PC-9 (cell line): ENCODE data around the gene DBP. TPM values are rescaled to one million over a fixed set of nuclear protein-coding genes. Genes with fewer than 3 reads are reported as not detected.

Experiments
- BruUV-seq: library from RNA; stranded (reverse); fragments of 400-500 nt; replicated peaks from 2 replicates; lab custom pipeline; 2021; lab: Mats Ljungman, UMichigan
- CTCF ChIA-PET: fragments of 300-600 bp; sonication (Branson Sonifier 250); formaldehyde crosslinking; loops from one replicate; lab custom pipeline; 2022; ENCODE audit warnings: antibody characterized with exemption; lab: Charles Lee
- POLR2A ChIA-PET: fragments of 300-600 bp; sonication (Branson Sonifier 250); formaldehyde crosslinking; loops from one replicate; lab custom pipeline; 2022; ENCODE audit warnings: antibody characterized with exemption; ENCODE audit not compliant: unreplicated experiment; lab: Charles Lee
- DNase-seq, 2 experiments: peaks; one replicate each; pipeline versions ENCODE4 v3.0.0 to v3.0.0-alpha.2; 2015 to 2022; ENCODE audit warnings: mixed read lengths in 1 of 2
- H2AFZ ChIP-seq: fragments of 200-600 bp; sonication (generic); 2 replicates; pipeline ENCODE4 v1.8.1; 2017; ENCODE audit warnings: antibody characterized with exemption
- H3F3A ChIP-seq: fragments of 200-600 bp; sonication (generic); 2 replicates; pipeline ENCODE4 v1.8.1; 2017; ENCODE audit warnings: antibody characterized with exemption, mild to moderate bottlenecking, low read depth; ENCODE audit not compliant: insufficient read depth
- H3K27ac ChIP-seq: fragments of 200-600 bp; sonication (generic); 2 replicates; pipeline ENCODE4 v1.6.1; 2016; ENCODE audit warnings: mixed run types
- H3K27me3 ChIP-seq: fragments of 200-600 bp; sonication (generic); 2 replicates; pipeline ENCODE4 v1.6.1; 2016; ENCODE audit warnings: low read depth, mixed run types; ENCODE audit not compliant: insufficient read depth
- H3K36me3 ChIP-seq: fragments of 200-600 bp; sonication (generic); 2 replicates; pipeline ENCODE4 v1.6.1; 2016; ENCODE audit warnings: low read depth, mixed run types
- H3K4me1 ChIP-seq: fragments of 200-600 bp; sonication (generic); replicated peaks from 2 replicates; pipeline ENCODE4 v1.6.1; 2016; ENCODE audit warnings: mixed run types; ENCODE audit not compliant: insufficient read depth
- H3K4me2 ChIP-seq: fragments of 200-600 bp; sonication (generic); 2 replicates; pipeline ENCODE4 v1.6.1; 2017; ENCODE audit warnings: mixed run types
- H3K4me3 ChIP-seq: fragments of 200-600 bp; sonication (generic); 2 replicates; pipeline ENCODE4 v1.6.1; 2016; ENCODE audit warnings: mixed run types
- H3K79me2 ChIP-seq: fragments of 200-600 bp; sonication (generic); 2 replicates; pipeline ENCODE4 v1.6.1; 2017; ENCODE audit warnings: low read depth, mixed run types
- H3K9me2 ChIP-seq: fragments of 200-600 bp; sonication (generic); 2 replicates; pipeline ENCODE4 v1.8.1; 2017; ENCODE audit warnings: mild to moderate bottlenecking; ENCODE audit not compliant: insufficient read depth
- H3K9me3 ChIP-seq: fragments of 200-600 bp; sonication (generic); 2 replicates; pipeline ENCODE4 v1.8.1; 2016; ENCODE audit warnings: low read depth; ENCODE audit not compliant: insufficient read depth
- H4K20me1 ChIP-seq: fragments of 200-600 bp; sonication (generic); 2 replicates; pipeline ENCODE4 v1.8.1; 2017; ENCODE audit not compliant: insufficient read depth
- CTCF ChIP-seq: fragments of 200-600 bp; sonication (generic); conservative IDR thresholded peaks from 2 replicates; pipeline ENCODE4 v1.6.1; 2017; ENCODE audit warnings: mixed run types, antibody characterized with exemption, mild to moderate bottlenecking, moderate library complexity
- EZH2 ChIP-seq: fragments of 200-600 bp; sonication (generic); IDR thresholded peaks from 2 replicates; pipeline ENCODE4 v1.8.0; 2017; ENCODE audit warnings: antibody characterized with exemption, low read depth
- intact Hi-C: fragments of 100-400 bp; cut with micrococcal nuclease; formaldehyde crosslinking; loops from one replicate; pipeline ENCODE4 v1.10.0; 2022; ENCODE audit not compliant: unreplicated experiment
- total RNA-seq: library from RNA; stranded (reverse); gene quantifications from 2 replicates; pipeline ENCODE4 v1.2.3, GENCODE V29; 2021

DBP gene
- total RNA-seq, 1 experiment from 2014 or later, result 48.2 TPM

- intact Hi-C loops, result no loop called here
- no peak overlapping the region for H3K4me2 ChIP-seq
- H3K9me3 ChIP-seq, result no peaks in the 10 kb centered on the region
- H4K20me1 ChIP-seq, result no peaks in the 10 kb centered on the region
- no peaks in the 10 kb centered on the region for H3K27me3 ChIP-seq
- ChIA-PET CTCF (no interaction called here), POLR2A (no interaction called here)
- H3K79me2 ChIP-seq, result no peaks in the 10 kb centered on the region
- no peak overlapping the region for H3K4me3 ChIP-seq
- 0 out of 2 replicates have a peak, but pooled peaks cover 13% of the 10 kb centered on the region for H3F3A ChIP-seq
- TF ChIP-seq CTCF, result no peak
- TF ChIP-seq EZH2, result no peak
- no peak overlapping the region for H2AFZ ChIP-seq
- DNase-seq, result no peak
- no peaks in the 10 kb centered on the region for H3K36me3 ChIP-seq
- H3K27ac ChIP-seq, result no peak overlapping the region
- 0 out of 2 replicates have a peak, but pooled peaks cover 5% of the 10 kb centered on the region for H3K4me1 ChIP-seq
- no TSS peak for BruUV-seq
- no peaks in the 10 kb centered on the region for H3K9me2 ChIP-seq
Observed at GRCh38 chr19:48603001-48603400, 34.2 kb downstream of the DBP start.

- H3K27ac ChIP-seq, result no peak overlapping the region
Observed at GRCh38 chr19:48600679-48601417, 36.3 kb downstream of the DBP start.

More at GRCh38 chr19:48600679-48601417, 36.3 kb downstream of the DBP start:
- H3K79me2 ChIP-seq, result no peaks in the 10 kb centered on the region
- H3K36me3 ChIP-seq, result no peaks in the 10 kb centered on the region
- no peaks in the 10 kb centered on the region for H3K27me3 ChIP-seq
- intact Hi-C loops, result no loop called here
- CTCF ChIA-PET, result interaction anchor here (0.5 to 0.6 kb wide), 2 partner anchors 8 to 244 kb away, joined by 9 to 13 read pairs; no protein-coding TSS in a partner anchor
- H3K4me1 ChIP-seq, result 0 out of 2 replicates have a peak, but pooled peaks cover 5% of the 10 kb centered on the region
- BruUV-seq, result no TSS peak
- H2AFZ ChIP-seq, result no peak overlapping the region
- no peaks in the 10 kb centered on the region for H3K9me3 ChIP-seq
- DNase-seq, result peak in 1 of 2 experiments; percentile 21
- H3K9me2 ChIP-seq, result no peaks in the 10 kb centered on the region
- no peak overlapping the region for H3K4me2 ChIP-seq
- POLR2A ChIA-PET, result interaction anchor here (0.6 kb wide), 1 partner anchor 12 kb away, joined by 3 read pairs; no protein-coding TSS in a partner anchor
- no peaks in the 10 kb centered on the region for H4K20me1 ChIP-seq
- H3F3A ChIP-seq, result 0 out of 2 replicates have a peak, but pooled peaks cover 9% of the 10 kb centered on the region
- no peak for TF ChIP-seq EZH2
- TF ChIP-seq CTCF, result no peak
- H3K4me3 ChIP-seq, result no peak overlapping the region
